HG02970 (cell line): ENCODE data around the gene NELL1.

ENCODE experiments used
- ATAC-seq: cut with Tn5 transposase; IDR thresholded peaks from one replicate; pipeline ENCODE4 v1.9.1; 2021; ENCODE audit warnings: mild to moderate bottlenecking, moderate library complexity, moderate number of reproducible peaks; ENCODE audit not compliant: unreplicated experiment, low FRiP score

NELL1 gene

DNA sequence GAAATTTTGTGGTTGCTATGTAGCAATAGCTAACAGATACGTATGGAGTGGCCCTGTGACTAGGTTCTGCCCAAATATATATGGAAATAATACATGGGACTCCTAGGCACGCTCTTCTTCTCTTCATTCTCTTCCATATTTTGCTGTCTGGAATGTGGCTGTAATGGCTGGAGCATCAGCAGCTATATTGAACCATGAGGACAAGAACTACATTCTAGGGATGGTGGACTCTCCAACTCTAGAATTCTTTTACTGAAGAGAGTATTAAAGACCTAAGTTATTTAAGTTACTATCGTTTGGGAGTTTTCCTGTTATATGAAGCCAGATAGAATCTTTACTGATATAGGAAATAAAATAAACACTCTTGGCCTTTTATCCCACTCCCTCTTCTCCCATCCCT is 7.5 kb upstream of the NELL1 start:
- ATAC-seq = no peak

DNA sequence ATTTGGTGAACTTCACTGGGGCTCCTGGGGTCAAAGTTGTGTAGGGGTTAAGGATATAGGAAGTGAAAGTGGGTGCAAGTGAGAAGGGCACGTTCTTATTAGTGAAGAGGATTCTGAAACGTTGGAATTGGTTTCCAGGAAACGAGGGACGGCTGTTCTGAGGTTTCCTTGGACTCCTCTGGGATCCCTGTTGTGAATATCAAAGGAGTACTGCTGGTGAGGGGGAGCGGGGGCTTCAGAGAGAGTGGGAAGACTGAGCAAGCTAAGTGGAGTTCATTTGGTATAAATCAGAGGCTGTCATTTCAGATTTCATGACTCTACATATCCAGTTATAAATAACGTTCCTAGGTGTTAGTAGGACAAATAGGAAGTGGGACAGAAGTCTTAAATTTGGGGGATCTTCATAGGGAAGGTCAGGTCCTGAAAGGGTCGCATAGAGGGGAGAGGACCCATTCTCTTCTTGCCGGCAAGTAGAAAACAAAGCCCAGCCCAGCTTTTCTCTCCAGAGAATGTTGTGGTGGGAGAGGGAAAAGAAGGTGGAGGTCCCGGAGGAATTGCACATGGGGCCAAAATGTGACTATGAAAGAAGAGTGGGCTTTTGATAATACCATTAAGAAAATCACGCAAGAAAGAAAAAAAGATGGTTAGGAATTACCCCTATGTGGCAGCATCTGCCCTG is 1.1 kb upstream of the NELL1 start:
- ATAC-seq = no peak

DNA sequence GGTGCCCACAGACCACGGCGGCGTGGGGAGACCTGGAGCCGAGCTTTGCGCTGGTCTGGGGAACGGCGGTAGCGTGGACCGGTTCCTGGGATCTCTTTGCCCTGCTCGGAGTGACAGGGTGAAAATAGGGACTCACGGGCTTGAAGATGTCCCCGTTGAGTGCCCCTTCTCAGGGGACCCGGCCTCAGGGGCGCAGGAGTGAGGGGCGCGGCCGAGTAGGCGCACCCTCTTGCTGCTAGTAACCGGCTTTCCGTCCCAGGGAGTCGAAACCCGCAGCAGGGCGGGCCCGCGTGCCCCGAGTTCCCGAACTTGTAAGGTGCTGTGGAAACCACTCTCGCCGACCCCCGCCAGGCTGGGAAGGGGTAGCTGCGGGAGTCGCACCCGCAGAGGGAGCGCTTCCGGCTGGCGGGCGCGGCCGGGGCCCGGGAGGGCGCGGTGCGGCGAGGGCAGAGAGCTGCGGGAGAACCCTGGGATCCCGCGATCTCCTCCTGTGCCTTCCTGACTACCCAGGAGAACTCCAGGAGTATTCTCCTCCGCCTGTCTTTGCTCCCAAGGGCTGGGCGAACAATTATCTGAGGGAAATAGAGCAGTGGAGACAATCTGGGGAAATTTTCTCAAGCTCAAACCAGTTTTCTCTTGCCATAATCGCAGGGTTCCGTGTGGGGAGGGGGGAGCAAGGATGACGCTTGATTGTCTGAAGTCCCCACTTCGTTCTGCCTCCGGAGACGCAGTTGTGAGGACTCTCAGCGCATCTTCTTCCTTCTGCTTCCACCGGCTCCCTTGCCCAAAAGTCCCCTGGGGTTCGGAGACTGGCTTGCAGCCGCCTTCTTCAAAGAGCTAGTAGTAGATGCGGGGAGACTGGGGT is 666 bp downstream of the NELL1 start:
- ATAC-seq = no peak

DNA sequence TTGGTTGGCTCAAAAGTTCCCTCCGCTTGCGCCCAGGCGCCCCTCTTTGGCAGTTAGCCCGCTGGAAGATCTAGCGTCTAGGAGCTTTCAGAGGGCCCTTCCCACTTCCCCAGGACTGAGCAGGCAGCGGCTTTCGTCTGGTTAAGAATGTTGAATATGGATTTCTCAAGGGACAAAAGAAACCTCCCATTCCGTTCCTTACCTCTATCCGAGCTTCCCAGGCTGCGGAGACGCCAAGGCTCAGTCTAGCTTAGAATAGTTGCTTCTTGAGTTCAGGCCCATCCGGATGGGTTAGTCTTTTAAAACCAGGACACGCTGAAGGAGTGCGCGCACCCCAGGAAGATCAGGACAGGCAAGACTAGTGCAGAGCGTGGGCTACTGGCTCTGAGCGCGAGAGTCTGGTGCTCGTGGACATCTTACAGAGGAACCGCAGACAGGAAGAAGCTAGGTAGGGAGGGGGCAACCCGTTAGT is 1.6 kb downstream of the NELL1 start:
- ATAC-seq = no peak

DNA sequence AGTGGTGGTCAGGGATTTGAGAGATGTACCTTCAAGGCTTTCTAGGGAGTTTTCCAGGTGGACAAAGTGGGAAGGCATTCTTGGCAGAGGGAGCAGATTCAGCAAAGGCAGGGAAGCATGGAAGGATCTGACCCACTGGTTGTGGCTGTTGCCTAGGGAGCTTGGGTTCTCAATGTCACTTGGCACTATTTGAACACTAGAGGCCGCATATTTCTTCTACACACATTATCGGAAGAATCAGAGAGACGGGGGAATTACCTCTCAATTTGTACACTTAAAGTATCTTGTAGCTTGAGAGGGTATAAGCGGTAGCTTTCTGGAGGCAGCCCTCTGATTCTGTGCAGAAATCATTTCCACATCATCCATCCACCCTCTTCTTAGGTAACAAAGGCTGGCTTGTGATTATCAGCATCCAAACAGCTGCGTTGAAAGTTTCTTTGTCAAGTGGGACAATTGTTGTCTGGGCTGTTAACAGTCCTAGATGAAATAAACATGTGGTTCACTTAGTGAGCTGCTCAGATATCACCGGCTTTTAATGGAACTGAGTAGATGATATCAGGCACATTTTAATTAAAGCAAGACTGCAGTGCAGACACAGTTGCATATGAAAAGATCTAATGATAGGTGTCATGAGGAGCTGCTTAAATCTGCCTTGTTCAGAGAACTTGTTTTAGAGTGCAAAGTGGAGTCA is 2.6 kb downstream of the NELL1 start:
- ATAC-seq = no peak

DNA sequence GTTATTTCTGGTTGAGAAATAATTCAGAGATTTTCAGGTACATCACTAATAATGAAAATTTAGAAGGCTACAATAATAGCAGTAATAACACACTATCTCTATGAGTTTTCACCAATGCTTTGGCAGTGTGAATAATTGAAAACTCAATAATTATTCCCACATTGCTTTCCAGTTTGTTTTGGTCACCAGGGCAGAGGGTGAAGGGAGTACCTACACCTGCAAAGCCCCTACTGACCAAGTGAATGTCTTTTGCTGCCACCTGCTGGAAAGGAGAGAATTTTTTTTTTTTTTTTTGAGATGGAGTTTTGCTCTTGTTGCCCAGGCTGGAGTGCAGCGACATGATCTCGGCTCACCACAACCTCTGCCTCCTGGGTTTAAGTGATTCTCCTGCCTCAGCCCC is 3.2 kb downstream of the NELL1 start:
- ATAC-seq = no peak

DNA sequence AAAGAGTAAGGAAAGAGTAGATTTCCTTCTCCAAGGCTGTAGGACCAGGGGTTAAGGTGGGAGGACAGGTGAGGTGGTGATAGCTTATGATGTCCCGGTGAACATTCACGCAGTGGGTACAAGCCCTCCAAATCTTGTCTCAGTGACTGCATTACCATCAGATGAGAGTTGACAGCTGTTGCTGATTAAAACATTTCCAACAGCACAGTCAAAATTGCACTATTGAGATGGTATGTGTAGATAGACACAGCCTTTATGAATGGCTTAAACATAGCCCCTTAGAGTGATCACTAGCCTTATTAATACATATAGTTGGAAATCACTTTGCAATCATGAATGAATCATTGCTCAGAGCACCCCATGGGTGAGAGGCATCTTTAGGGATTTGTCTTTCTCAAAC is 7.3 kb downstream of the NELL1 start:
- ATAC-seq = no peak

DNA sequence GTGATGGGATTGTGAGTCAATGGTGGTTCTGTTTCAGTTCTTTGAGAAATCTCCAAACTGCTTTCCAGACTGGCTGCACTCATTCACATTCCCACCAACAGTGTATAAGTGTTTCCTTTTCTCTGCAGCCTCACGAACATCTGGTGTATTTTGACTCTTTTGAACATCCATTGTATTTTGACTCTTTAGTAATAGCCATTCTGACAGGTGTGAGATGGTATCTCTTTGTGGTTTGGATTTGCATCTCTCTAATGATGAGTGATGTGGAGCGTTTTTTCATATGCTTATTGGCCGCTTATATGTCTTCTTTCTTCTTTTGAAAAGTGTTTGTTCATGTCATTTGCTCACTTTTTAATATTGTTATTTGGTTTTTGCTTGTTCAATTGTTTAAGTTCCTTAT is 19.4 kb downstream of the NELL1 start:
- no peak for ATAC-seq

DNA sequence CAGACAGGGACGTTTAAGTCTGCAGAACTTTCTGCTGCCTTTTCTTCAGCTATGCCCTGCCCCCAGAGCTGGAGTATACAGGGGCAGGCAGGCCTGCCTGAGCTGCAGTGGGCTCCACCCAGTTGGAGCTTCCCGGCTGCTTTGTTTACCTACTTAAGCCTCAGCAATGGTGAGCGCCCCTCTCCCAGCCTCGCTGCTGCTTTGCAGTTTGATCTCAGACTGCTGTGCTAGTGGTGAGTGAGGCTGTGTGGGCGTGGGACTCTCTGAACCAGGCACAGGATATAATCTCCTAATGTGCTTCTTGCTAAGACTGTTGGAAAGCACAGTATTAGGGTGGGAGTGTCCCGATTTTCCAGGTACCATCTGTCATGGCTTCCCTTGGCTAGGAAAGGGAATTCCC is 38.5 kb downstream of the NELL1 start:
- no peak for ATAC-seq

DNA sequence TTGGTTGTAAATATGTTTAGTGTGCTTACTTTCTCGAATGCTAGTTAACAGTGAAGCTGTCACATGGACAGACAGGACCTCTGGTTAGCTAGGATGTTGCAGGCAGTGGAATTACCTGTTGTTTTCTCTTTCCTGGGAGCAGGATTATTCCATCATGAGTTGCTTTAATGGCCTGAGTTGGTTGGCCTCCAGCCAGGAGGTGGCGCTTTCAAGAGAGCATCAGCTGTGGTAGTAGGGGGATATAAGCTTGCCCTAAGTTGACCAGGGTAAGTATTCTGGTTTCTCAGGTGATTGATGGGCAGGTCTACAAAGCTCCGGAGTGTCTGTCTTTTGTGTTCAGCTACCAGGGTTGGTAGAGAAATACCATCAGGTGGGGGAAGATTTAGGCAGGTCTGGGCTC is 43.5 kb downstream of the NELL1 start:
- ATAC-seq = no peak

DNA sequence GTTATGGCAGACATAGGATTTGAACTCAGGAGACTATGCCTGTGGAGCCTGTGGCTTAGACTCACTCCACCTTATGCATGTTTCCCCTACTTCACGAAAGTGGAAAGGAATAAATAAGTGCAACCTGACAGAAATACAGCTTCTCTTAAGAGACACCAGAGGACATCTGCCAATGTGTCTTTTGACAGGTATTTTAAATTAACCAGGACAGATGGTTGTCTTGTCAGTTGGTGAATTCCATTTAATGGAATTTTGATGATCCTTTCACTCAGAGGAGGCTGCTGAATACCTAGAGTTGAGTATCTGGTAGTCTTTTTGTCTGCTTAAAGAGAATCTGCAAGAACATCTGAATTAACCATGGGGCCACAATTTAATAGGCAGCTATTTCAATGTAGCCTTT is 46.1 kb downstream of the NELL1 start:
- no peak for ATAC-seq

DNA sequence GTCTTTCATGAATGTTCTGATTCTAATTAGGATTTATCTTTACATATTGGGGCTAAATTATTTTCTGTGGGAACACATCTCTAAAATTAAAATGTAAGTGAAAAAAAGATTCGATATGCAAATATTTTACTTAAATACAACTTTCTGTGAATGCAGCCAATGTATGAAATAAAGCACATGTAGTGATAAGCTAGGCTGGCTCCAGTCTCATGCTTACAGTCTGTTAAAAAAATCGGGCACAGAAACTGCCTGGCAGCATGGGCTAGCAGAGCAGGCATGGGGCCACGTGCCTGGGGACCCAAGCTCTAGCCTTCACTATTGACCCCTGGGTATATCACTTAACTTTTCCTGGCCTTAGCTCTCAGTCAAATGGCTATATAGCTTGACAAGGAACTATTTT is 46.5 kb downstream of the NELL1 start:
- ATAC-seq = no peak

DNA sequence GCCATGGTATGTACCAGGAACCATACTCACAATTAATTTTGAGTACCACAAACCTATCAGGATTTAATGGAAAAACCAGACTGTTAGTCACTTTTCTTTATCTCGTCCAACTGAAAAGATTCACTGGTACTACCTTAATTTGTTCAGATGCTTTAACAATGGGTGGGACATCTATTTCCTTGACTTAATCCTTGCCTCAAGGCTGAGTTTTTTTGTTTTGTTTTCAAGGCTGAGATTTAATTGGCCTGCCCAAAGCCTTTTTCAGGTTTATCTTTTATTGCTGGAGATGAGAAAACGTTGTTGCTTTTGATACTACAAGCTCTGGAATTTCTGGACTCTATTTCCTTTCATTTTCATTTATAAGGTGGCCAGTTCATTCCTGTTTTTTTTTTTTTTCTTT is 50.4 kb downstream of the NELL1 start:
- no peak for ATAC-seq

DNA sequence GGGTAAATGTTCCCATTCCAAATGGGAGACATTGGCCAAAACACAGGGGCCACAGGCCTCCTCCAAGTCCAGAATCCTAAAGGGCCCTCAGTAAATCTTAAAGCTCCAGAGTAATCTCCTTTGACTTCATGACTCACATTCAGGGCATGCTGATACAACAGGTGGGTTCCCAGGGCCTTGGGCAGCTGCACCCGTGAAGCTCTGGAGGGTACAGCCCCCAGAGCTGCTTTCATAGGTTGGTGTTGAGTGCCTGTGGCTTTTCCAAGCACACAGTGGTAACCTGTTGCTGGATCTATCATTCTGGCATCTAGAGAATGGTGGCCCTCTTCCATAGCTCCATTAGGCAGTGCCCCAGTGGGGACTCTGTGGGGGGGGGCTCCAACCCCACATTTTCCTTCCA is 54.0 kb downstream of the NELL1 start:
- no peak for ATAC-seq

DNA sequence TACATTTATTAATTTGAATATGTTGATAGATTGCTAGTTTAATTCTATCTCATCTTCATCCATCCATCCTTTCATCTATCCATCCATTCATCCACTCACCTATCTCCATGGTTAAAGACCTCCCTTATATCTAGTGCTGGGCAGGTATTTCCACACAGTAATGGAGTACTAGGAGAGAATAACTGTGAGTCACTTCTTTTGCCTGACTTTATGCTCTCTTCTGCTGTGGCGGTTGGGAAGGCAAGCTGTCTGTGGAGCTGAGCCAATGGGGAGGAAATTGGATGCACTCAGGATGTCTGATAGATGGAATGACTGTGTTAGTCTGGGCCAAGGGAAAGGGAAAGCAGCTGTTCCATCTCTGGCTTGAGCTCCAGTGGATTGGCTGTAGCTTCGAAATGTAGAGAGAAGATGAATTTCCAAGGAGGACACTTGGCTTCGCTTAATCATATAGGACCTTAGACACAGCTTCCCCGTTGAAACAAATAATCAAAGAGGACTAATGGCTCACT is 60.3 kb downstream of the NELL1 start:
- ATAC-seq = no peak

DNA sequence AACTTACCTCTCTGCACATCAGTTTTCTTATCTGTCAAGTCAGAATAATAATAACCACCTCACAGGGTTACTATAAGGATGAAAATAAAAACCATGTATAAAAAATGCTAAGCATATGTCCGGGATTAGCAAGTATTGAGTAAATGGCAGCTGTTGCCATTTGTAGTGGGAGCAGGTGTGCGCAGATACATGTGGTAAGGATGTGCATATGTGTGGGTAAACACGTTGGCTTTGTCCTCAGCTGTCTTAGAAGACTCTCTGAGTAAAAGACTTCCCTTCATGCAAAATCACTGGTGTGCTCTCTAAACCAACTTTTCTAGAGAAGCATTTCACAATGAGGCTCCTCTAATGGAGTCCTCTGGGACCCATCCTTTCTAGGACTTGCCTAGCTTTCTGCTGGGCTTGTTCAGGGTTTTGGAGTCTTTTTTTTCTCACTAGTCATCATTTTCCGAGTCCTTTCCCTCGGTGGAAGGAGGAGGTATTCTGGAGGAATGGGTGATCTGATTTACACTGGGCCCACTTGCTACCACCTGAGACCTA is 62.4 kb downstream of the NELL1 start:
- no peak for ATAC-seq

DNA sequence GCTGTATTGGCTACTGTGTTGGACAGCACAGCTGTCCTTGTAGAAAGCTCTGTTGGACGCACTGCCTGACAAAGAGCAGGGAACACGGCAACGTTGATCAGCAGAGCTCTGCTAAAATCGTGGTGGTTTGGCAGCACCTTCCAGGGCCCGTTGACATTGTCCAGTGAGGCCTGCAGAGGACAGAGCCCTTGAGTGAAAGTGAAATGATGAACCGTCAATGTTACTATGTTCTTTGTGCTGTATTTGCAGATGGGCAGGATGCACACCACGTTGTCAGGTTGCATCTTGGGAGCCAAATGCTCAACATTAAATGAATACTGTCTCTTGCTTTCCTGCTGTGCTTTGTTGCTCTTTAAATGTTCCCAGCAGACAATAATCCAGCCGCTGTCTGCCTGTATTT is 69.7 kb downstream of the NELL1 start:
- no peak for ATAC-seq

DNA sequence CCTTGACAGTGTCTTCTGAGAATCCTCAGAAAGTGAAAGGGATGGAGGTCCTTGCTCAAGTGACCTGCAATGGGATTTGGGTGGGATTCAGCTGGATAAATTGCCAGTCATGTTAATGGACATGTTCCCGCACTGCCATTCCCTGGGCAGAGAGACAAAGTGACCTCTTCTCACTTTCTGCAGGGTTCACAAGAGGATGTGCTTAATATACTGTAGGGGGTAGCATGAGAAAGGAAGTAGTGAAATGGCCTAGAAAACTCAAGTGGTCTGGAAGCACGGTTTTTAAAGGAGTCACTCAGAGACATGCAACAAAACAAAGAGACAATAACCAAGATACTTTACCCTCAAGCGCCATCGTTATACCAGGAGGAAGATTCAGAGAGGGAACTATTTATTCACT is 70.2 kb downstream of the NELL1 start:
- ATAC-seq = no peak

DNA sequence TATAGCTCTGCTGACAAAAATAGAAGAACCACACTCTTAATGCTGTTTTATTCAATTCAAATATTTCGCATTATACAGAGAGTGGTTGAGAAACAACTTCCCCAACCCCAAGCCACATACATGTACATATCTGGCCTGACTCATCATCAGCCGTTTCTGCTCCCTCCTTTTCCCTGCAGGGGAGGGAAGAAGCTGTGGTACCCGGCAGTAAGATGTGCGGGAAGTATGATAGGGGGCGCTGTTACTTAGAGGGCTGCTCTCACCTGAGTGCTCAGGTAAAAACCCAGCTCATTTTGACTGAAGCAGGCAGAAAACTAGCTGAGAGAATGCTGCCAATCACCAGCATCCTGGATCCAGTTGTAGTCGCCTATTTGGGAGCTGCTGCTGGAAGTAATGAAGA is 85.5 kb downstream of the NELL1 start:
- ATAC-seq = no peak

DNA sequence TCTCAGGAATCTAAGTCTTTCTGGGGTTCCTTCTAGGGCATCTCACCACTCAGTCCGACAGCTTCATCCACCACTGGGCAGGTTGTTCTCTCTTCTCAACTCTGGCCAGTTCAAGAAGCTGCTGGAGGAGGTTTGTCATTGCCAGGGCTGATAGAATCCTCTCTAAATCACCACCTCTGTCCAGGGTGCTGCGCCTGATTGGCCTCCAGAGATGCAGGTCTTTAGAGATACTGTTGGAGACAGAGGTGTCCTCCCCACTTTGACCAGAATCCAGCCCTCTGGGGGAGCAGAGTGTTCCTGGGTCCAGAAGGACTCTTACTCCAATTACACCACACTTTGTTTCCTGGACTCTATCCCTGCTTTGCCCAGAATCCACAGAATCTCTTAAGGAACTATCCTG is 90.2 kb downstream of the NELL1 start:
- ATAC-seq = no peak

DNA sequence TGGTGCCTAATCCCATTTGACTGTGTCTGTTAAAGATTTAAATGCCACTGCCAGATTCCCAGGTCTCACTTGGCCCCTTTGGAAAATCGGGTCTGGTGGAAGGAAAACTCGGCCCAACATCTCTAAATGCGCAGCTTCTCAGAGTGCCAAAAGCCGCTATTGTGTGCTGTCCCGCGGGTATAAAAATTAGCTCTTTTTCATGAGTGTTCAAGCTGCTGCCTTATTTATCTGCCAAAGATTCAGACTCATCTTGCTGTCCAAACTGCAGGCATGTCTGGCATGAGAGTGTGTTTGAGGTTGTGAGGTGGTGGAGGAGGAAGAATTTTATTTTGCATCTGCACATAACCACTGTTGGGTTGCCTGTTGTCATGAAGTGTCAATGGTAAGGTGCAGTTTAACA is 91.4 kb downstream of the NELL1 start:
- ATAC-seq = no peak
